ENCODE measurements around the gene NOP58. TPM values are rescaled to one million over a fixed set of nuclear protein-coding genes. Genes with fewer than 3 reads are reported as not detected.

The NOP58 gene
- total and polyA plus RNA-seq, 2 of the 4 experiments (the other 2 are of a cell fraction) = 45.3 to 54.0 TPM

GRCh38 chr2:202346180-202346579, 80.6 kb downstream of the NOP58 start:
- DNase-seq (no peak), ATAC-seq (ENCODE audit: low read depth) (no peak)
- Histone ChIP-seq H3K4ac (ENCODE audit: low read depth, low read length) (no peak overlapping the region), H3K27ac (ENCODE audit: insufficient read depth, low read length) (no peak overlapping the region), H3K36me3 (ENCODE audit: control insufficient read depth, insufficient read depth, low read length) (no peaks in the 10 kb centered on the region), H2AFZ (replicated peaks; ENCODE audit: low read length, poor library complexity) (no peak overlapping the region), H3K27me3 (ENCODE audit: control insufficient read depth, insufficient read depth, low read length) (no peaks in the 10 kb centered on the region), H3K9me3 (ENCODE audit: control insufficient read depth, insufficient read depth, low read length) (no peaks in the 10 kb centered on the region), H2BK120ac (ENCODE audit: low read depth, low read length) (no peak overlapping the region), H2AK5ac (ENCODE audit: low read depth, low read length) (no peak overlapping the region), H3K9ac (ENCODE audit: low read depth, low read length) (no peak overlapping the region), H2BK5ac (ENCODE audit: low read depth, low read length, poor library complexity, severe bottlenecking) (no peak overlapping the region), H3K9me1 (ENCODE audit: insufficient read depth, low read length) (no peaks in the 10 kb centered on the region), H3K23ac (ENCODE audit: low read depth, low read length) (no peak overlapping the region), H3K79me1 (ENCODE audit: low read depth in 1 of 2, low read length in 2 of 2) (no peaks in the 10 kb centered on the region), H3K18ac (ENCODE audit: low read depth, low read length) (no peak overlapping the region), H2AK9ac (replicated peaks; ENCODE audit: low read depth, low read length, poor library complexity) (no peak overlapping the region), H4K20me1 (ENCODE audit: insufficient read depth, low read length) (no peaks in the 10 kb centered on the region), H4K8ac (ENCODE audit: low read depth in 2 of 2, low read length in 2 of 2) (no peak overlapping the region), H3K4me2 (ENCODE audit: low read depth, low read length) (no peak overlapping the region), H2BK15ac (ENCODE audit: low read depth, low read length) (no peak overlapping the region), H3K14ac (replicated peaks; ENCODE audit: low read depth, low read length) (no peak overlapping the region), H3K4me1 (ENCODE audit: control insufficient read depth, insufficient read depth, low read length) (peaks cover 2% of the 10 kb centered on the region; the same call in 1 of the 2 replicates), H2BK20ac (ENCODE audit: low read depth, low read length) (no peak overlapping the region), H4K91ac (ENCODE audit: insufficient read depth, low read depth, low read length) (no peak overlapping the region), H3K56ac (ENCODE audit: extremely low read depth, insufficient read depth, low read length) (no peak overlapping the region), H4K5ac (ENCODE audit: low read depth, low read length) (no peak overlapping the region), H3K4me3 (ENCODE audit: insufficient read depth, low read depth, low read length) (no peak overlapping the region)
- WGBS, 2 experiments (ENCODE audit: extremely low coverage in 2 of 2, insufficient read length in 1 of 2) = no CpG with 5 or more reads among the region's 7 CpGs
- POLR2A ChIA-PET (ENCODE audit: unreplicated experiment) = no interaction called here
- in situ Hi-C loops (cut with MboI; ENCODE audit: low sequenced_read_pairs) (no loop called here), dilution Hi-C loops (cut with HindIII; ENCODE audit: low sequenced_read_pairs, unreplicated experiment) (no loop called here), intact Hi-C loops (cut with micrococcal nuclease) (no loop called here)
- TF ChIP-seq RCOR1 (IDR thresholded peaks at IDR 0.05; ENCODE audit: insufficient replicate concordance, low read length) (no peak), SMC3 (IDR thresholded peaks at IDR 0.05; ENCODE audit: low read depth, low read length) (no peak), CHD1 (IDR thresholded peaks at IDR 0.05; ENCODE audit: low read depth, low read length) (no peak), RAD21 (IDR thresholded peaks at IDR 0.05; ENCODE audit: low read length) (no peak), POLR2A (IDR thresholded peaks at IDR 0.05; ENCODE audit: low read depth, low read length) (no peak), NFE2L2 (IDR thresholded peaks at IDR 0.05; ENCODE audit: low read depth, low read length) (no peak), MAFK (IDR thresholded peaks at IDR 0.05; ENCODE audit: low read depth, low read length) (no peak), FOS (IDR thresholded peaks at IDR 0.05; ENCODE audit: low read depth, low read length) (no peak), MXI1 (IDR thresholded peaks at IDR 0.05; ENCODE audit: borderline replicate concordance, low read depth, low read length) (no peak), CEBPB (IDR thresholded peaks at IDR 0.05; ENCODE audit: low read depth, low read length) (no peak), CTCF (conservative IDR thresholded peaks at IDR 0.05; ENCODE audit: low read depth, low read length) (no peak), ELK1 (IDR thresholded peaks at IDR 0.05; ENCODE audit: borderline replicate concordance, low read depth, low read length) (no peak), USF2 (IDR thresholded peaks at IDR 0.05; ENCODE audit: low read depth, low read length) (no peak), RFX5 (IDR thresholded peaks at IDR 0.05; ENCODE audit: low read depth, low read length) (no peak), BHLHE40 (IDR thresholded peaks at IDR 0.05; ENCODE audit: low read depth, low read length) (no peak), MAZ (IDR thresholded peaks at IDR 0.05; ENCODE audit: borderline replicate concordance, low read depth, low read length) (no peak)
- CTCF ChIA-PET = interaction anchor here (0.6 kb wide), 1 partner anchor 918 kb away, joined by 4 read pairs; no protein-coding TSS in a partner anchor
- no TSS peak for BruUV-seq (replicated peaks)

Measured in IMR-90 (cell line).